GM18502 (cell line): ENCODE data around the gene ABCD3.
A peak's percentile ranks its signal among the peaks of the same experiment; 100 is the strongest.
"Not testable (repeated sequence)": the region's sequence is repeated elsewhere in the genome, so short reads cannot be mapped to it uniquely, and the experiment has no call there.

Source experiments
- ATAC-seq: cut with Tn5 transposase; IDR thresholded peaks from one replicate; pipeline ENCODE4 v1.9.1; 2021; ENCODE audit warnings: mild to moderate bottlenecking; ENCODE audit not compliant: unreplicated experiment, poor library complexity

ABCD3 gene

GRCh38 chr1:94448741-94449140 is 30.6 kb downstream of the ABCD3 start:
- not testable (repeated sequence) for ATAC-seq

GRCh38 chr1:94456736-94457135 is 38.5 kb downstream of the ABCD3 start:
- no peak for ATAC-seq

DNA sequence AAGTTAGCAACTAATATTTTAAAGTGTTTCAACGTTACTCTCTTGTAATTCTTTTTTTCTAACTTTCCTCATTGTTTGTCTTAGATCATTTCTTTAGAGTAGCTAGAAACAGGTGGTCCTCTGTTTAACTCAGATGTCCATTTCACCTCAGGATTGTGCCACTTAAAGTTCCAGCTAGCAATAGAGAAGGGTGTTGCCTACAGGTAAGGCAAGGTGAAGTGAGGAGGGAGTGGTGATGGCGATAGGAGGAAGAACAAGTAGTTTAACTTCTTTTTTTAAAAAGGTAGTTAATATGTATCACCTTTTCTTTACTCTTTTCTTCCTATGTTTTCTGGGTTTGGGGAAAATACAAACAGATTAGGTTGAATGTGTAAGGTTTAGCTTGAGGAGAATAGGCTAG is 44.4 kb downstream of the ABCD3 start:
- ATAC-seq: no peak

DNA sequence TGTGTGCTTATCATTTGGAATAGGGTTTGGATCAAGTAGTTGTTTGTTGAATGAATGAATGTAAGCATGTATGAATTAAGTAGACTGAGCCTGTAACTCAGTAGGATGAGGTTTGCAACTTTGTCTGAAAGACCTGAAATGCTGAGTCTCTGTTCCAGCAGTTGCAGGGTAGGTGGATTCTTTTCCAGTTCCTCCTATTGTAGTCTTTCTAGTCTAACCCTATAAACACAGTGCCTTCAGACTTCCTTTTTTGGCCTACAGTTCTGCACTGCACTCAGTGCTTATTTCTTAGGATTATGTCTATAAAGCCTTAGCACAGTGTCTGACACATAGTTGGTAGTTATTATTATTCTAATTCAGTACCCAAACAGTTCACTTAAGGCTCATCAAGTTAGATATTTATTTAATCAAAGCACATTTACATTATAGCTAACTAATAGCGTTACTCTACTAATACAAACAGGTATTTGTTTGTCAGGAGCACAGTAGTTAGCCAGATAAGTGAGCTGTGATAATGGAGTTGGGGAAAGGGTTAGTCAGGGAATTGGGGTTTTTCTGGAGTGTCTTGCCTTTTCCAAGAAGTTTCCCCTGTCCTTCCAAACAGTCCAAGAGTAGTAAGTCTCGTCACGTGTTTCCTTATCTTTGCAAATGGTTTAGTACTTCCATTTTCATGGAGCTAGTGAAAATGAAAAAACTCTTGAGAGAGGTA is 45.0 kb downstream of the ABCD3 start:
- no peak for ATAC-seq

- ATAC-seq: no peak
Measured at GRCh38 chr1:94463765-94464330, 45.7 kb downstream of the ABCD3 start.

- no peak for ATAC-seq
Measured at GRCh38 chr1:94468708-94469107, 50.5 kb downstream of the ABCD3 start.

DNA sequence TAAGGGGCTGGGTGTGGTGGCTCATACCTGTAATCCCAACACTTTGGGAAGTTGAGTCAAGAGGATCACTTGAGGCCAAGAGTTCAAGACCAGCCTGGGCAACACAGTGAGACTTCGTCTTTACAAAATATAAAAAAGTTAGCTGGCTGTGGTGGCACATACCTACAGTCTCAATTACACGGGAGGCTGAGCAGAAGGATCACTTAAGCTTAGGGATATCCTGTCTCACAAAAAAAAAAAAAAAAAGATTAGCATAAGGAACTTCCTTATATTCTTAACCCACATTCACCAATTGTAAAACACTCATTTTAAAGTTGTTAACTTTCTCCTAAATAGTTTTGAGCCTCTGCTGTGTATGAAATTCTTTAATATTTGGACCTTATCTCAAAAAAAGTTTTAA is 53.1 kb downstream of the ABCD3 start:
- no peak for ATAC-seq

DNA sequence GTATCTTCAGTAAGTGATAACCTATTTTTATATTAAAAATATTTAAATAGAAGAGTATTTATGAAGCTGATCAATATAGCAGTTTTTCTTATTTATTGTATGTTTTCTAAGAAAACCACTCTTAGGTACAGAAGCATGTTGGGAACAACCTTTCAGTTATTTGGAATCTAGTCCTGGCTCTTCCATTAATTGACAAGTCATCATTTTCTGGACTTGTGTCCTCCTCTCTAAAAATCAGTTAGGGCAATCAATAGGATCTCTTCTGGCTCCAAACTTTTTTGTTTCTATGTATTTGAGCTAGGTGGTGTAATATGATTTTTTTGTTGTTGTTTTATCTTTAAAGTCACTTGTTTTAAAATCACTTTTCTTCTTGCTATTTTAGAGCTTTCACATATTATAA is 57.0 kb downstream of the ABCD3 start:
- no peak for ATAC-seq

GRCh38 chr1:94479682-94480081 is 61.5 kb downstream of the ABCD3 start:
- no peak for ATAC-seq

DNA sequence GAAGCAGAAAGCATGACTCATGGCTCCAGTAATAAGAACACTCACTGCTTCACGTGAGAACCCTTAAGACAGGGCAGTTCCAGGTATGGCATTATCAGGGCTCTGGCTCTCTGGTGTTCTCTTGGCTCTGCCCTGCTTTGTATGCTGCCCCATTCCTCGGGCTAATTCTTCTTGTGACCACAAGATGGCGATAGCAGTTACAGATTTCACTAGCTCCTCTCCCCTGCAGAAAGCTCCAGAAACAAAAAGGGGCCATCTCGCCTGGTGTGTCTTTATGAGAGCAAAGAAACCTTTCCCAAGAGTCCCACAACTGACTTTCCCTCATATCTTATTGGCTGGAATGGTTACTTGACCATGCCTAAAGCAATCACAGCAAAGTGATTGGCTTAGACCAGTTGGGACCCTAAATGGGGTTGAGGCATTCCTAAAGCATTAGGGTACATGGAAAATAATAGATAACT is 63.3 kb downstream of the ABCD3 start:
- peak; percentile 92 for ATAC-seq

GRCh38 chr1:94486990-94487389 is 68.8 kb downstream of the ABCD3 start:
- ATAC-seq: no peak

- no peak for ATAC-seq
Measured at GRCh38 chr1:94490556-94490955, 72.4 kb downstream of the ABCD3 start.

DNA sequence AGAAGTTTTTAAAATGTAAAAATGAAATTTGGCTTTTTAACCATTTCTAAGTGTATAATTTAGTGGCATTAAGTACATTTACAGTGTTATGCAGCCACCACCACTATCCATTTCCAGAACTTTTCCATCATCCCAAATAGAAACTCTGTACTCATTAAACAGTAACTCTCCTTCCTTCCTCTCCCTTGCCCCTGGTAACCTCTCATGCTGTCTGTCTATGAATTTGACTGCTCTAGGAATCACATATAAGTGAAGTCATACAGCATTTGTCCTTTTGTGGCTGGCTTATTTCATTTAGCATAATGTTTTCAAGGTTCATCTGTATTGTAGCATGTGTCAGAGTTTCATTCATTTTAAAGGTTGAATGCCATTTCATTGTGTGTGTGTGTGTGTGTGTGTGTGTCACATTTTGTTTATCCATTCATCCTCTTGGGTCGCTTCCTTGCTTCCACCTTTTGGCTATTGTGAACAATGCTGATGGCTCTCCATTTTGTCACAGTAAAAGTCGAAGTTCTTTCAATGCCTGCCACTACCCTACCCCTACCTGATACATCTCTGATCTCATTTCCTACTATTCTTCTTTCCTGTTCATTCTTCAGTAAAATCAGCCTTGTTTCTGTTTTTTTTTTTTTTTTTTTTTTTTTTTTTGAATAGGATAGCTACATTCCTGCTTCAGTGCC is 78.0 kb downstream of the ABCD3 start:
- ATAC-seq: no peak

DNA sequence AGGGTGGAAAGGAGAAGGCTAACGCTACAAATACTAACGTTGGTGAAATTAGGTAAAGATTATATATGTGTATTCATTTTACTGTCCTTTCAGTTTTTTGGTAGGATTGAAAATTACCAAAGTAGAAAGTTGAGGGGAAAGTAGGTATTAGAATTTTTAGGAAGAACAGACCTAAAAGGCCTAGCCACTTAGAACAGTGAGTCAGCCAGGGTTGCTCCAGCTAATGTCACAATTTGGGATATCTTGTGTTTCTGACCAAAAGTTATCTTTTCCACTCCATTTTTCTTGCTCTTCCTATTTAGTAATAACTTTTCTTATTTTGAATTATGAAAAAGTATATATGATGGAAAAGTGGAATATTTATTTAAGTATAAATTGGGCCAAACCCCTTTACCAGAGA is 83.2 kb downstream of the ABCD3 start:
- ATAC-seq: no peak

- no peak for ATAC-seq
Measured at GRCh38 chr1:94501935-94502334, 83.7 kb downstream of the ABCD3 start.

DNA sequence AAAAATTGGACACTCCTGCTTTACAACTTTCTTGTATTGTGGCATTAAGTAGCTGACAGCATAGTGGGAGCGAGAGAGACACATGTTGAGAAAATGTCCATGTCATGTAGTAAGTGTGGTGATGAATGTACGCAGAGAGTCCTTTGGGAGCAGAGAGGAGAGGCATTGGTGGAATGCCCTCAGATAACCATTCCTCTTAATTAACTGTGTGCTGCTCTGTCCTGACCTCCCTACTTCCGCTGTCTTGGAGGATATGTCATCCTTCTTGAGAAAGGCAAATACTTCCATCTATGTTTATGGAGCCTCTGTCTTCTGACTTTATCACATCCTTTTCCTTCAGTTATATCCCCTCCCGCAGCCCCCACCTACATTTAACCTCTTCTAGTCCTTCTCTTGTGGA is 85.0 kb downstream of the ABCD3 start:
- no peak for ATAC-seq

DNA sequence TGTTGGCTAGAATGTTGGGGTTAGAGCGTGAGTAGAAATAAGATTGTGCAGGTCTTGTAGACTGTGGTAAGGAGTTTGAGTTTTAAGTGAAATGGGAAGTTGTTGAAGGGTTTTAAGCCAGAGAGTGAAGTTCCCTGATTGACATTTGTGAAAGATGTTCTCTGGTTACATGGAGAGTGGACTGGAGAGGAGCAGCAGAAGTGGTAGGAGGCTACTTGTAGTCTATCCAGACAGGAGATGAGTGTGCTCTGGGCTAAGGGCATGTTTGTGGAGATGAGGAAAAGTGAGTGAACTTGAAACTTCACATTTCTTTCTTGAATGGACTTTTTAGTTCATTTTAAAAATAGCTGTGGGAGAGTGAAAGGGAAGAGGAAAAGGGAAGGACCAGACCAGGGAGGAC is 86.4 kb downstream of the ABCD3 start:
- ATAC-seq: no peak

DNA sequence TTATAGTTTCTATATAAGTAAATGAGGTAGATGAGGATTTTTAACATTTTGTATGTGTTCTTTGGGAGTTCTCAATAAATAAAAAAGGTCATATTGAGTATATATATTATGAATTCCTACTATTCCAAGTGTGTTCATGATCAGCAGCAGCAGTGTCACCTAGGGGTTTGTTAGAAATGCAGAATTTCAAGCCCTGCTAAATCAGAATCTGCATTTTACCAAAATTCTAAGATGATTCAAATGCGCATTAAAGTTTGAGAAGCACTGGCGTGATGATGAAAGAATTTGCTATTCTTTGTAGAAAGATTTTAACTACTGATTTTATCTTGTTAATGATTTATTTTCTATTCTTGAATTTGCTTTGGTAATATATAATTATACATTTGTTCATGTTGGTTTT is 94.6 kb downstream of the ABCD3 start:
- no peak for ATAC-seq

- ATAC-seq: no peak
Measured at GRCh38 chr1:94514095-94514727, 96.0 kb downstream of the ABCD3 start.

- no peak for ATAC-seq
Measured at GRCh38 chr1:94515296-94515947, 97.2 kb downstream of the ABCD3 start.

DNA sequence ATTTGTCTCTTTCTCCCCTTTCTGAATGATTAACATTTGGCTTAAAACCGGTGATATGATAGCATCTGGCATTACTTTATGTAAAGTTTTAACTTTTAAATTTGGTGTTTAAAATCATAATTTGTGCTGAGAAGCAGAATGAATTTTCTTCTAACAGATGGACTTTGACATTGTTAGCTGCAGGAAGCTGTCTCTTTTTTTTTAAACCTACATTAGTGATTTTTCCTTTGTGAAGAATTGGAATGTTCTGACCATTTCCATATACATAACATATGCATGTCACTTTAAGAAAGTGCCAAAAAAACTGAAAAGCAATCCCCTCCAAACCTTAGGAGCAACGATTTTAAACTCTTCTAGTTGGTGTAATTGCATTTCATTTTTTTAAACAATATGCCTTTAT is 101.2 kb downstream of the ABCD3 start:
- ATAC-seq: no peak
